HepG2 (cell line): Measurements from ENCODE around the gene CUL5. TPM values are rescaled to one million over a fixed set of nuclear protein-coding genes. Genes with fewer than 3 reads are reported as not detected.

ENCODE experiments used
- ATAC-seq: fragments of 200-7000 bp; cut with Tn5 transposase; 3 replicates; pipeline ENCODE4 v1.9.1; 2020; ENCODE audit warnings: mild to moderate bottlenecking, moderate library complexity
- BruUV-seq: library from RNA; stranded (reverse); fragments of 400-500 nt; replicated peaks from 2 replicates; lab custom pipeline; 2021; lab: Mats Ljungman, UMichigan
- CTCF ChIA-PET: fragments of 300-600 bp; formaldehyde crosslinking; extraction: SDS; loops from one replicate; lab custom pipeline; 2021; ENCODE audit warnings: low total read pairs, inconsistent platforms, low intra/inter-chr PET ratio; lab: Yijun Ruan, JAX
- POLR2A ChIA-PET: fragments of 350-600 bp; sonication (Branson Sonifier 250); formaldehyde crosslinking; loops from one replicate; lab custom pipeline; 2020; ENCODE audit warnings: antibody characterized with exemption, inconsistent platforms; lab: Yijun Ruan, JAX
- DNase-seq: peaks from one replicate; pipeline ENCODE4 v3.0.0-alpha.2; 2015; ENCODE audit warnings: low spot score
- FAIRE-seq: peaks from 3 replicates; lab custom pipeline; 2011; peaks lifted over from hg19 to GRCh38; lab: Jason Lieb, UNC
- H2AFZ ChIP-seq: one replicate; pipeline ENCODE4 v1.6.1; 2011; ENCODE audit warnings: low read length, inconsistent platforms
- H3K27ac ChIP-seq: fragments of 300-600 bp; 3 replicates; pipeline ENCODE4 v1.8.0; 2011; ENCODE audit warnings: mixed run types, mild to moderate bottlenecking, mixed read lengths, low read length, inconsistent platforms; ENCODE audit not compliant: insufficient read depth; ENCODE audit errors: extremely low read length
- H3K27me3 ChIP-seq, 2 experiments: fragments of 200-600 bp in 1 of 2; 2 replicates in 1 of 2; 3 replicates in 1 of 2; pipeline versions ENCODE4 v1.6.0 to v1.8.0; 2011; ENCODE audit warnings: low read length in 2 of 2, mild to moderate bottlenecking in 2 of 2, moderate library complexity in 2 of 2, inconsistent platforms in 1 of 2; ENCODE audit not compliant: insufficient read depth in 2 of 2, control insufficient read depth in 1 of 2
- H3K36me3 ChIP-seq, 2 experiments: fragments of 200-600 bp in 1 of 2; replicated peaks in 1 of 2; 2 replicates in 1 of 2; 3 replicates in 1 of 2; pipeline versions ENCODE4 v1.5.1 to v1.8.0; 2011; ENCODE audit warnings: low read length in 2 of 2, inconsistent platforms in 1 of 2; ENCODE audit not compliant: insufficient read depth in 2 of 2, control insufficient read depth in 1 of 2
- H3K4me1 ChIP-seq: 2 replicates; pipeline ENCODE4 v1.5.1; 2012; ENCODE audit warnings: low read length, inconsistent platforms; ENCODE audit not compliant: insufficient read depth
- H3K4me2 ChIP-seq: 2 replicates; pipeline ENCODE4 v1.6.0; 2011; ENCODE audit warnings: low read depth, low read length, inconsistent platforms
- H3K4me3 ChIP-seq, 3 experiments: fragments of 200-600 bp in 1 of 3; sonication (generic), shearing (Covaris generic) in 1 of 3; replicated peaks in 1 of 3; 2 replicates each; pipeline ENCODE4 v1.5.1; 2011 to 2016; ENCODE audit warnings: low read length in 3 of 3, inconsistent platforms in 2 of 3, low read depth in 2 of 3, mild to moderate bottlenecking in 2 of 3, control low read depth in 1 of 3, mixed read lengths in 1 of 3; ENCODE audit not compliant: insufficient read depth in 1 of 3
- H3K79me2 ChIP-seq: one replicate; pipeline ENCODE4 v1.6.1; 2011; ENCODE audit warnings: low read length, inconsistent platforms; ENCODE audit not compliant: insufficient read depth
- H3K9ac ChIP-seq: 2 replicates; pipeline ENCODE4 v1.6.0; 2011; ENCODE audit warnings: mild to moderate bottlenecking, low read depth, low read length, inconsistent platforms; ENCODE audit not compliant: insufficient read depth
- H3K9me3 ChIP-seq: 2 replicates; pipeline ENCODE4 v1.5.1; 2012; ENCODE audit warnings: mild to moderate bottlenecking, low read length
- H4K20me1 ChIP-seq: 2 replicates; pipeline ENCODE4 v1.6.0; 2011; ENCODE audit warnings: inconsistent platforms, mild to moderate bottlenecking, low read length, moderate library complexity; ENCODE audit not compliant: insufficient read depth
- ARID4A ChIP-seq: sonication (generic); formaldehyde crosslinking; IDR thresholded peaks from 2 replicates; pipeline ENCODE4 v1.5.0; 2020; ENCODE audit warnings: mild to moderate bottlenecking, missing genetic modification reagents, borderline replicate concordance
- MZF1 ChIP-seq: sonication (generic); formaldehyde crosslinking; IDR thresholded peaks from 2 replicates; pipeline ENCODE4 v1.8.1; 2023; ENCODE audit warnings: mild to moderate bottlenecking, missing genetic modification reagents, borderline replicate concordance
- PCBP1 ChIP-seq: fragments of 200-400 bp; formaldehyde crosslinking; IDR thresholded peaks from 2 replicates; pipeline ENCODE4 v1.6.1; 2017; ENCODE audit warnings: mild to moderate bottlenecking, low read depth, low read length, borderline replicate concordance
- REL ChIP-seq: sonication (generic); formaldehyde crosslinking; conservative IDR thresholded peaks from 2 replicates; pipeline ENCODE4 v1.8.0; 2022; ENCODE audit warnings: mild to moderate bottlenecking, missing genetic modification reagents, moderate library complexity
- ZNF407 ChIP-seq: sonication (generic); formaldehyde crosslinking; IDR thresholded peaks from one replicate; pipeline ENCODE4 v1.5.1; 2020; ENCODE audit warnings: mild to moderate bottlenecking, missing genetic modification reagents; ENCODE audit errors: not compliant biosample characterization
- ZNF674 ChIP-seq: sonication (generic); formaldehyde crosslinking; IDR thresholded peaks from 2 replicates; pipeline ENCODE4 v1.5.0; 2020; ENCODE audit warnings: low read depth, mild to moderate bottlenecking, missing genetic modification reagents
- ZNF737 ChIP-seq: sonication (generic); formaldehyde crosslinking; IDR thresholded peaks from 2 replicates; pipeline ENCODE4 v1.5.0; 2020; ENCODE audit warnings: missing genetic modification reagents, mild to moderate bottlenecking, borderline replicate concordance
- in situ Hi-C: cut with HindIII; loops from 2 replicates; pipeline ENCODE4 v1.10.0; 2017; ENCODE audit warnings: low pct_unique_long_range_greater_than_20kb; ENCODE audit not compliant: extremely low pct_ligation_motif_present
- intact Hi-C: fragments of 100-400 bp; cut with micrococcal nuclease; formaldehyde crosslinking; loops from one replicate; pipeline ENCODE4 v1.10.0; 2022; ENCODE audit not compliant: unreplicated experiment
- polyA plus RNA-seq, 8 experiments: library from polyadenylated mRNA; depleted of rRNA in 3 of 8; stranded (reverse) in 7 of 8; unstranded in 1 of 8; fragments of >200 nt; fragmentation: Illumina TruSeq in 4 of 8; extraction: Trizol in 4 of 8; gene quantifications; 2 replicates each; pipeline versions ENCODE4 v1.2.1 to v1.2.3, GENCODE V29; 2011 to 2016; ENCODE audit warnings: low read depth in 4 of 8, missing spikeins in 1 of 8, mixed read lengths in 1 of 8; ENCODE audit not compliant: insufficient read depth in 1 of 8
- total RNA-seq, 5 experiments: library from RNA; depleted of rRNA; stranded (reverse); fragments of >200 nt; fragmentation: Illumina TruSeq; extraction: Trizol; gene quantifications; 2 replicates each; pipeline ENCODE4 v1.2.3, GENCODE V29; 2016; ENCODE audit warnings: low read depth in 1 of 5

The CUL5 gene
- total and polyA plus RNA-seq, 2 of the 13 experiments (the other 11 are each of a cell fraction or from before 2014, with no cell fraction given), result 7.0 to 24.7 TPM

GRCh38 chr11:108069947-108070346 is 61.2 kb downstream of the CUL5 start:
- POLR2A ChIA-PET, result no interaction called here
- H3K4me2 ChIP-seq, result no peak overlapping the region
- no peak overlapping the region for H3K27ac ChIP-seq
- intact Hi-C loops, result no loop called here
- in situ Hi-C loops, result no loop called here
- no peak for FAIRE-seq
- BruUV-seq, result no TSS peak
- CTCF ChIA-PET, result no interaction called here
- no peak for TF ChIP-seq MZF1 (CRISPR knock-in tag)
- TF ChIP-seq PCBP1, result no peak
- TF ChIP-seq ARID4A, result no peak
- TF ChIP-seq ZNF737 (CRISPR knock-in tag), result no peak
- no peak for TF ChIP-seq ZNF407
- TF ChIP-seq REL (CRISPR knock-in tag), result no peak
- no peak for TF ChIP-seq ZNF674 (CRISPR knock-in tag)
- TF ChIP-seq, all 625 proteins: peak for 0
- Histone ChIP-seq H3K27me3 (no peaks in the 10 kb centered on the region), H3K79me2 (no peaks in the 10 kb centered on the region), H2AFZ (no peak overlapping the region), H3K4me1 (no peaks in the 10 kb centered on the region), H3K36me3 (peaks cover 4 to 43% of the 10 kb centered on the region in 2 experiments; a peak in 3 of 5 replicates), H4K20me1 (no peaks in the 10 kb centered on the region), H3K9me3 (no peaks in the 10 kb centered on the region), H3K9ac (no peak overlapping the region), H3K4me3 (no peak overlapping the region)
- ATAC-seq (no peak), DNase-seq (no peak)
